Endodermal cell (in vitro differentiated cells): ENCODE results near the gene SH3YL1. TPM values are rescaled to one million over a fixed set of nuclear protein-coding genes. Genes with fewer than 3 reads are reported as not detected.

ENCODE experiments used
- DNase-seq: peaks from one replicate; pipeline ENCODE4 v3.0.0-alpha.2; 2017
- H3K27ac ChIP-seq: 2 replicates; pipeline ENCODE4 v1.5.1; 2013; ENCODE audit warnings: mild to moderate bottlenecking, low read depth, low read length, moderate library complexity
- H3K27me3 ChIP-seq: 2 replicates; pipeline ENCODE4 v1.6.1; 2013; ENCODE audit warnings: mild to moderate bottlenecking, low read length, moderate library complexity; ENCODE audit not compliant: insufficient read depth, control insufficient read depth, poor library complexity, severe bottlenecking
- H3K36me3 ChIP-seq: 2 replicates; pipeline ENCODE4 v1.7.0; 2013; ENCODE audit warnings: mild to moderate bottlenecking, low read length, moderate library complexity; ENCODE audit not compliant: control insufficient read depth, insufficient read depth
- H3K4me1 ChIP-seq: one replicate; pipeline ENCODE4 v1.7.0; 2013; ENCODE audit warnings: low read length; ENCODE audit not compliant: control insufficient read depth, insufficient read depth
- H3K4me3 ChIP-seq: 2 replicates; pipeline ENCODE4 v1.5.1; 2013; ENCODE audit warnings: mild to moderate bottlenecking, low read length, moderate library complexity
- H3K9ac ChIP-seq: 2 replicates; pipeline ENCODE4 v1.6.1; 2013; ENCODE audit warnings: mild to moderate bottlenecking, low read length, moderate library complexity; ENCODE audit not compliant: poor library complexity, severe bottlenecking; ENCODE audit errors: extremely low read depth
- H3K9me3 ChIP-seq: 2 replicates; pipeline ENCODE4 v1.6.1; 2013; ENCODE audit warnings: mild to moderate bottlenecking, low read length, moderate library complexity; ENCODE audit not compliant: control insufficient read depth
- H3K27ac Mint-ChIP-seq: 2 replicates; pipeline ENCODE4 v1.8.0; 2020; ENCODE audit warnings: mixed read lengths
- H3K27me3 Mint-ChIP-seq: 2 replicates; pipeline ENCODE4 v1.8.0; 2021; ENCODE audit warnings: mild to moderate bottlenecking, mixed read lengths; ENCODE audit not compliant: insufficient read depth
- H3K36me3 Mint-ChIP-seq: 2 replicates; pipeline ENCODE4 v1.8.0; 2020; ENCODE audit warnings: low read depth, mixed read lengths
- H3K4me1 Mint-ChIP-seq: 2 replicates; pipeline ENCODE4 v1.8.0; 2020; ENCODE audit warnings: mixed read lengths
- H3K4me3 Mint-ChIP-seq: 2 replicates; pipeline ENCODE4 v1.8.0; 2020; ENCODE audit warnings: mild to moderate bottlenecking, moderate library complexity, mixed read lengths
- H3K9me3 Mint-ChIP-seq: 2 replicates; pipeline ENCODE4 v1.8.0; 2020; ENCODE audit warnings: mild to moderate bottlenecking, mixed read lengths
- CTCF ChIP-seq: fragments of 200-600 bp; sonication (generic); conservative IDR thresholded peaks from 2 replicates; pipeline ENCODE4 v1.5.0; 2021; ENCODE audit warnings: antibody characterized with exemption, mild to moderate bottlenecking
- WGBS, 2 experiments: methylation state at CpG; one replicate each; pipeline versions ENCODE4 v1.1.5 to v1.1.7; 2013; ENCODE audit warnings: missing lambda C conversion rate in 2 of 2, mixed read lengths in 1 of 2; ENCODE audit not compliant: insufficient coverage in 1 of 2, insufficient read length in 1 of 2; 5-methylcytosine and 5-hydroxymethylcytosine counted together
- total RNA-seq, 2 donors: library from RNA; stranded (reverse); fragmentation: NEBNext Ultra II Directional in 1 of 2; extraction: Animal tissue kit (Norgen Biotek cat#: 25700) in 1 of 2; gene quantifications; 2 replicates in 1 of 2; 3 replicates in 1 of 2; pipeline ENCODE4 v1.2.1, GENCODE V29; 2021

The SH3YL1 gene
- total RNA-seq, 2 donors from 2014 or later: 33.6 to 39.0 TPM

DNA sequence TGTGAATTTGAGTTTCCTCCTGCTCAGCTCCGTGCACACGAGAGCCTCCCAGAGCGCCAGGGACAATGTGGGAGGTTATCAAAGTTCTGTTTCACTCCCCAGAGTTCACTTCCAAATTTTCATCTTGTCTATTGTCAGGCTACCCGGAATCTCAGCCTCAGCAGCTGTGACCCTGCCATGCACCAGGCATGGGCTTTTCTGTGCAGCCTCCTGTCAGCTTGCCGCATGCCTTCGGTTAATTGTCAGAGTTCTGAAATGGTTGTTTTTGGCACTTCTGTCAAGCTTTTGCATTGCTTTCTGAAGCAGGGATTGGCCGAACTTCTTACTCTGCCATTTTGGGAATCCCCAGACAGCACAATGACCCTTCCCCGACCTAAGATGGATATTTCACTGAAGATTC lies 60.4 kb downstream of the SH3YL1 start:
- Mint-ChIP-seq H3K9me3 (peaks cover 18% of the 10 kb centered on the region), H3K36me3 (no peaks in the 10 kb centered on the region), H3K27ac (no peak overlapping the region), H3K27me3 (peaks cover 12% of the 10 kb centered on the region), H3K4me3 (no peak overlapping the region), H3K4me1 (no peaks in the 10 kb centered on the region)
- no peak for TF ChIP-seq CTCF
- no peak overlapping the region for H3K4me3 ChIP-seq
- no peaks in the 10 kb centered on the region for H3K4me1 ChIP-seq
- no peak overlapping the region for H3K27ac ChIP-seq
- no peak overlapping the region for H3K9ac ChIP-seq
- H3K36me3 ChIP-seq: no peaks in the 10 kb centered on the region
- DNase-seq: no peak
- H3K27me3 ChIP-seq: peaks cover 5% of the 10 kb centered on the region
- 85 to 94% methylated on average over 5 to 8 of the region's 8 CpGs for WGBS, 2 experiments
- peaks cover 31% of the 10 kb centered on the region for H3K9me3 ChIP-seq

GRCh38 chr2:202945-203344 lies 60.9 kb downstream of the SH3YL1 start:
- Histone ChIP-seq H3K9me3 (peaks cover 31% of the 10 kb centered on the region), H3K4me1 (no peaks in the 10 kb centered on the region), H3K27me3 (peaks cover under 1% of the 10 kb centered on the region), H3K9ac (no peak overlapping the region), H3K27ac (no peak overlapping the region), H3K36me3 (no peaks in the 10 kb centered on the region), H3K4me3 (no peak overlapping the region)
- H3K36me3 Mint-ChIP-seq: no peaks in the 10 kb centered on the region
- H3K27ac Mint-ChIP-seq: no peak overlapping the region
- no peaks in the 10 kb centered on the region for H3K4me1 Mint-ChIP-seq
- TF ChIP-seq CTCF: no peak
- no peak for DNase-seq
- peaks cover 8% of the 10 kb centered on the region for H3K27me3 Mint-ChIP-seq
- H3K4me3 Mint-ChIP-seq: no peak overlapping the region
- peaks cover 15% of the 10 kb centered on the region for H3K9me3 Mint-ChIP-seq
- WGBS, 2 experiments: 93 to 96% methylated on average over 3 to 6 of the region's 6 CpGs

GRCh38 chr2:201648-202433 lies 62.0 kb downstream of the SH3YL1 start:
- no peaks in the 10 kb centered on the region for H3K4me1 ChIP-seq
- no peak overlapping the region for H3K9ac ChIP-seq
- TF ChIP-seq CTCF: no peak
- peaks cover 4% of the 10 kb centered on the region for H3K27me3 Mint-ChIP-seq
- H3K27me3 ChIP-seq: no peaks in the 10 kb centered on the region
- no peak overlapping the region for H3K27ac ChIP-seq
- H3K4me3 ChIP-seq: no peak overlapping the region
- 93 to 94% methylated on average over 6 to 9 of the region's 9 CpGs for WGBS, 2 experiments
- H3K36me3 ChIP-seq: no peaks in the 10 kb centered on the region
- no peak for DNase-seq
- H3K4me3 Mint-ChIP-seq: no peak overlapping the region
- H3K27ac Mint-ChIP-seq: no peak overlapping the region
- H3K9me3 ChIP-seq: peaks cover 31% of the 10 kb centered on the region
- H3K9me3 Mint-ChIP-seq: peaks cover 14% of the 10 kb centered on the region
- H3K36me3 Mint-ChIP-seq: no peaks in the 10 kb centered on the region
- H3K4me1 Mint-ChIP-seq: no peaks in the 10 kb centered on the region
